Transverse colon (tissue), 4 donors: Measurements from ENCODE around the gene CBX2.

Experiments used
- CTCF ChIP-seq, 5 experiments: fragments of 200-600 bp in 3 of 5; fragments of 450-650 bp in 2 of 5; sonication (generic) in 3 of 5; IDR thresholded peaks; 1 replicate in 2 of 5; 2 replicates in 3 of 5; pipeline ENCODE4 v1.5.1; 2016 to 2017; ENCODE audit warnings: antibody characterized with exemption in 5 of 5, inconsistent platforms in 3 of 5, mild to moderate bottlenecking in 2 of 5, moderate library complexity in 1 of 5
- EP300 ChIP-seq: sonication (generic); formaldehyde crosslinking; IDR thresholded peaks from one replicate; pipeline ENCODE4 v1.6.1; 2017; ENCODE audit warnings: antibody characterized with exemption, low read depth
- POLR2A ChIP-seq: fragments of 450-650 bp; IDR thresholded peaks from one replicate; pipeline ENCODE4 v1.6.1; 2016; ENCODE audit warnings: antibody characterized with exemption, mild to moderate bottlenecking, moderate library complexity
- POLR2AphosphoS5 ChIP-seq, 3 donors: sonication (generic); formaldehyde crosslinking; IDR thresholded peaks; one replicate each; pipeline ENCODE4 v1.6.1; 2016; ENCODE audit warnings: antibody characterized with exemption in 3 of 3

- TF ChIP-seq POLR2A (no peak), CTCF (IDR thresholded peaks at IDR 0.05) (no peak), POLR2AphosphoS5 (IDR thresholded peaks at IDR 0.05) (no peak), EP300 (no peak)
Measured at GRCh38 chr17:79739148-79740062, 38.5 kb upstream of the CBX2 start.
